Putamen (tissue), 1 donor: Measurements from ENCODE around the gene IQGAP1.

Experiments
- DNase-seq: peaks from one replicate; pipeline ENCODE4 v3.0.0-alpha.2; 2016; ENCODE audit warnings: low spot score

Gene IQGAP1

GRCh38 chr15:90442423-90442822 lies 54.4 kb downstream of the IQGAP1 start:
- no peak for DNase-seq

GRCh38 chr15:90449206-90449735 lies 61.2 kb downstream of the IQGAP1 start:
- no peak for DNase-seq

GRCh38 chr15:90451053-90451850 lies 63.2 kb downstream of the IQGAP1 start:
- no peak for DNase-seq

GRCh38 chr15:90456236-90456635 lies 68.2 kb downstream of the IQGAP1 start:
- no peak for DNase-seq

GRCh38 chr15:90458061-90458460 lies 70.0 kb downstream of the IQGAP1 start:
- DNase-seq = no peak

GRCh38 chr15:90459368-90459767 lies 71.3 kb downstream of the IQGAP1 start:
- DNase-seq = no peak

- no peak for DNase-seq
Observed at GRCh38 chr15:90460142-90460824, 72.2 kb downstream of the IQGAP1 start.

GRCh38 chr15:90463381-90463780 lies 75.3 kb downstream of the IQGAP1 start:
- peak; percentile 93 for DNase-seq

- no peak for DNase-seq
Observed at GRCh38 chr15:90465140-90465929, 77.3 kb downstream of the IQGAP1 start.

- no peak for DNase-seq
Observed at GRCh38 chr15:90465930-90466567, 78.0 kb downstream of the IQGAP1 start.

GRCh38 chr15:90469723-90470122 lies 81.7 kb downstream of the IQGAP1 start:
- no peak for DNase-seq

- no peak for DNase-seq
Observed at GRCh38 chr15:90470453-90470852, 82.4 kb downstream of the IQGAP1 start.

GRCh38 chr15:90471126-90471525 lies 83.1 kb downstream of the IQGAP1 start:
- no peak for DNase-seq

- peak; percentile 87 for DNase-seq
Observed at GRCh38 chr15:90471769-90472168, 83.7 kb downstream of the IQGAP1 start.

- no peak for DNase-seq
Observed at GRCh38 chr15:90478846-90479481, 90.9 kb downstream of the IQGAP1 start.

- DNase-seq = no peak
Observed at GRCh38 chr15:90479656-90480055, 91.6 kb downstream of the IQGAP1 start.

- no peak for DNase-seq
Observed at GRCh38 chr15:90481023-90481422, 93.0 kb downstream of the IQGAP1 start.

- peak; percentile 82 for DNase-seq
Observed at GRCh38 chr15:90482124-90483011, 94.3 kb downstream of the IQGAP1 start.

- no peak for DNase-seq
Observed at GRCh38 chr15:90483012-90483307, 94.9 kb downstream of the IQGAP1 start.

GRCh38 chr15:90483637-90484036 lies 95.6 kb downstream of the IQGAP1 start:
- no peak for DNase-seq

- DNase-seq = no peak
Observed at GRCh38 chr15:90487186-90487585, 99.1 kb downstream of the IQGAP1 start.
